ENCODE measurements around the gene RBM12. TPM values are rescaled to one million over a fixed set of nuclear protein-coding genes. Genes with fewer than 3 reads are reported as not detected.

Gene RBM12
- total RNA-seq, 4 donors from 2014 or later, result 30.5 to 44.9 (median 35.7) TPM

GRCh38 chr20:35681960-35682359 lies 17.3 kb upstream of the RBM12 start:
- TF ChIP-seq POLR2A (IDR thresholded peaks at IDR 0.05) (no peak), CTCF (IDR thresholded peaks at IDR 0.05) (no peak)
- Histone ChIP-seq H3K4me3 (replicated peaks in 1 of 3) (no peak overlapping the region), H3K4me1 (no peaks in the 10 kb centered on the region), H3K27me3 (no peaks in the 10 kb centered on the region), H3K36me3 (peaks cover 0 to 9% of the 10 kb centered on the region in 2 donors), H3K9me3 (no peaks in the 10 kb centered on the region), H3K27ac (no peak overlapping the region)
- intact Hi-C loops (cut with DNase I), result no loop called here
- no peak for DNase-seq
- 0 to 94% methylated on average over 1 of the region's 1 CpG for WGBS, 2 donors

GRCh38 chr20:35680452-35681183 lies 15.9 kb upstream of the RBM12 start:
- no peaks in the 10 kb centered on the region for H3K27me3 ChIP-seq
- 82 to 90% methylated on average over 4 of the region's 4 CpGs for WGBS, 2 donors
- TF ChIP-seq POLR2A (IDR thresholded peaks at IDR 0.05), result no peak
- no peak for TF ChIP-seq CTCF (IDR thresholded peaks at IDR 0.05)
- H3K36me3 ChIP-seq, result peaks cover 0 to 7% of the 10 kb centered on the region in 2 donors
- no peaks in the 10 kb centered on the region for H3K9me3 ChIP-seq
- intact Hi-C loops (cut with DNase I), result no loop called here
- no peaks in the 10 kb centered on the region for H3K4me1 ChIP-seq
- H3K27ac ChIP-seq, result no peak overlapping the region
- no peak for DNase-seq
- no peak overlapping the region for H3K4me3 ChIP-seq (replicated peaks in 1 of 3)

- Histone ChIP-seq H3K4me3 (replicated peaks in 1 of 3) (no peak overlapping the region), H3K9me3 (no peaks in the 10 kb centered on the region), H3K27me3 (no peaks in the 10 kb centered on the region), H3K36me3 (peaks cover 23 to 24% of the 10 kb centered on the region in 2 donors), H3K4me1 (no peaks in the 10 kb centered on the region), H3K27ac (no peak overlapping the region)
- no peak for TF ChIP-seq CTCF (IDR thresholded peaks at IDR 0.05)
- no peak for TF ChIP-seq POLR2A (IDR thresholded peaks at IDR 0.05)
- 97 to 98% methylated on average over 8 of the region's 8 CpGs for WGBS, 2 donors
- intact Hi-C loops (cut with DNase I), result no loop called here
- no peak for DNase-seq
These were observed 10.2 kb upstream of the RBM12 start for GRCh38 chr20:35674921-35675320.

GRCh38 chr20:35673884-35674283 lies 9.2 kb upstream of the RBM12 start:
- Histone ChIP-seq H3K4me3 (replicated peaks in 1 of 3) (no peak overlapping the region), H3K36me3 (peaks cover 31 to 33% of the 10 kb centered on the region in 2 donors), H3K27me3 (no peaks in the 10 kb centered on the region), H3K4me1 (no peaks in the 10 kb centered on the region), H3K9me3 (no peaks in the 10 kb centered on the region), H3K27ac (no peak overlapping the region)
- 92 to 94% methylated on average over 4 of the region's 4 CpGs for WGBS, 2 donors
- no peak for DNase-seq
- TF ChIP-seq CTCF (IDR thresholded peaks at IDR 0.05) (no peak), POLR2A (IDR thresholded peaks at IDR 0.05) (no peak)
- intact Hi-C loops (cut with DNase I), result no loop called here

GRCh38 chr20:35669681-35670080 lies 5.0 kb upstream of the RBM12 start:
- Histone ChIP-seq H3K4me3 (replicated peaks in 1 of 3) (no peak overlapping the region), H3K9me3 (no peaks in the 10 kb centered on the region), H3K27me3 (no peaks in the 10 kb centered on the region), H3K27ac (no peak overlapping the region), H3K4me1 (no peaks in the 10 kb centered on the region), H3K36me3 (peaks cover 29% of the 10 kb centered on the region in 2 donors)
- DNase-seq, result no peak
- intact Hi-C loops (cut with DNase I), result no loop called here
- no peak for TF ChIP-seq POLR2A (IDR thresholded peaks at IDR 0.05)
- TF ChIP-seq CTCF (IDR thresholded peaks at IDR 0.05), result no peak
- 100% methylated on average over 1 of the region's 1 CpG for WGBS, 2 donors
